Hepatocyte (in vitro differentiated cells): Measurements from ENCODE around the gene PWWP2B.

ENCODE experiments used
- CTCF ChIP-seq: fragments of 200-600 bp; sonication (generic); IDR thresholded peaks from 2 replicates; pipeline ENCODE4 v1.5.1; 2016; ENCODE audit warnings: antibody characterized with exemption, mild to moderate bottlenecking; ENCODE audit not compliant: poor library complexity
- EZH2phosphoT487 ChIP-seq: fragments of 200-600 bp; sonication (generic); IDR thresholded peaks from one replicate; pipeline ENCODE4 v1.6.1; 2018; ENCODE audit warnings: antibody characterized with exemption, mild to moderate bottlenecking, low read depth, moderate library complexity; ENCODE audit not compliant: unreplicated experiment, severe bottlenecking

- TF ChIP-seq CTCF (no peak), EZH2phosphoT487 (no peak)
Observed at GRCh38 chr10:132441818-132442524, 45.0 kb downstream of the PWWP2B start.
